Ascending aorta (tissue), 2 donors: ENCODE measurements around the gene FAM186B. TPM values are rescaled to one million over a fixed set of nuclear protein-coding genes. Genes with fewer than 3 reads are reported as not detected.

ENCODE experiments used
- DNase-seq, 2 donors: peaks; one replicate each; pipeline ENCODE4 v3.0.0-alpha.2; 2019; ENCODE audit warnings: low spot score in 2 of 2
- H3K27ac ChIP-seq, 2 donors: fragments of 200-600 bp; sonication (generic); one replicate each; pipeline ENCODE4 v1.5.1; 2016 to 2017; ENCODE audit warnings: mild to moderate bottlenecking in 1 of 2
- H3K27me3 ChIP-seq: fragments of 200-600 bp; sonication (generic); one replicate; pipeline ENCODE4 v1.5.1; 2017
- H3K36me3 ChIP-seq, 2 donors: fragments of 200-600 bp; sonication (generic); one replicate each; pipeline ENCODE4 v1.5.1; 2016
- H3K4me1 ChIP-seq, 2 donors: fragments of 200-600 bp; sonication (generic); one replicate each; pipeline ENCODE4 v1.5.1; 2016 to 2017; ENCODE audit warnings: mild to moderate bottlenecking in 1 of 2
- H3K4me3 ChIP-seq, 2 donors: fragments of 200-600 bp; sonication (generic); one replicate each; pipeline ENCODE4 v1.5.1; 2016 to 2017; ENCODE audit warnings: mild to moderate bottlenecking in 1 of 2
- H3K9me3 ChIP-seq, 2 donors: fragments of 200-600 bp; sonication (generic); one replicate each; pipeline ENCODE4 v1.5.1; 2016
- intact Hi-C: fragments of 100-400 bp; cut with DNase I; formaldehyde crosslinking; loops from one replicate; pipeline ENCODE4 v1.15.1; 2023
- total RNA-seq: library from RNA; depleted of rRNA; stranded (reverse); fragments of >200 nt; gene quantifications from one replicate; pipeline ENCODE4 v1.1.0, GENCODE V29; 2016
- TF ChIP-seq, protein P1 (sequence below), 3 experiments: fragments of 200-600 bp in 2 of 3; fragments of 450-650 bp in 1 of 3; sonication (generic) in 2 of 3; IDR thresholded peaks; one replicate each; pipeline ENCODE4 v1.5.1; 2016 to 2019; ENCODE audit warnings: antibody characterized with exemption in 3 of 3, mild to moderate bottlenecking in 1 of 3, moderate library complexity in 1 of 3

FAM186B gene
- total RNA-seq, 1 donor from 2014 or later, result not detected

DNA sequence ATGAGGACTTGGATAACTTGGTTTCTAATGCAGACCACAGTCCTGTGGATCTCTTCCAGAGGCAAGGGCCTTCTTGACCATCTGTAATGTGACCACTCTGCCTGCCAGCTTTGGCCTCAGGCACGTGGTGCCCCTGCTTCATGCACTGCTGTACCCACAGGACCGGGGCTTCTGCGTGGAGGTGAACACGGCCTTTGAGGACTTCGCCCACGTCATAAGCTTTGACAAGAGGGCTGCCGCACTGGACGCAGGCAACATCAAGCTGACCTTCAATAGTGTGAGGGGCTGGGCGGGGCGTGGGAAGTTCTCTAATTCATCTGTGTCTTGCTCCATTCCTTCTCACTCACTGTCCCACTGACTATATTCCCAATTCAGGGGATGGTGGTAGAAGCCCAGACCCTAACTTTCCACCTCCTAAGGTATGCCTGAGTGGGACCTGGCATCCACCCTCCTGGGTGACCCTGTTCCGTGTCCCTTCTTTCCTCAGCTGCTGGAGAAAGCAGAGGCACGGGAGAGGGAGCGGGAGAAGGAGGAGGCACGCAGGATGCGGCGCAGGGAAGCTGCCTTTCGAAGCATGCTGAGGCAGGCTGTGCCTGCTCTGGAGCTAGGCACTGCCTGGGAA, 36.4 kb upstream of the FAM186B start:
- H3K9me3 ChIP-seq, result no peaks in the 10 kb centered on the region
- no peak overlapping the region for H3K4me3 ChIP-seq
- H3K4me1 ChIP-seq, result peaks cover 0 to under 1% of the 10 kb centered on the region in 2 donors
- TF ChIP-seq, protein P1, sequence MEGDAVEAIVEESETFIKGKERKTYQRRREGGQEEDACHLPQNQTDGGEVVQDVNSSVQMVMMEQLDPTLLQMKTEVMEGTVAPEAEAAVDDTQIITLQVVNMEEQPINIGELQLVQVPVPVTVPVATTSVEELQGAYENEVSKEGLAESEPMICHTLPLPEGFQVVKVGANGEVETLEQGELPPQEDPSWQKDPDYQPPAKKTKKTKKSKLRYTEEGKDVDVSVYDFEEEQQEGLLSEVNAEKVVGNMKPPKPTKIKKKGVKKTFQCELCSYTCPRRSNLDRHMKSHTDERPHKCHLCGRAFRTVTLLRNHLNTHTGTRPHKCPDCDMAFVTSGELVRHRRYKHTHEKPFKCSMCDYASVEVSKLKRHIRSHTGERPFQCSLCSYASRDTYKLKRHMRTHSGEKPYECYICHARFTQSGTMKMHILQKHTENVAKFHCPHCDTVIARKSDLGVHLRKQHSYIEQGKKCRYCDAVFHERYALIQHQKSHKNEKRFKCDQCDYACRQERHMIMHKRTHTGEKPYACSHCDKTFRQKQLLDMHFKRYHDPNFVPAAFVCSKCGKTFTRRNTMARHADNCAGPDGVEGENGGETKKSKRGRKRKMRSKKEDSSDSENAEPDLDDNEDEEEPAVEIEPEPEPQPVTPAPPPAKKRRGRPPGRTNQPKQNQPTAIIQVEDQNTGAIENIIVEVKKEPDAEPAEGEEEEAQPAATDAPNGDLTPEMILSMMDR (IDR thresholded peaks at IDR 0.05), result no peak
- H3K27me3 ChIP-seq, result no peaks in the 10 kb centered on the region
- DNase-seq, result no peak
- H3K36me3 ChIP-seq, result peaks cover 37 to 81% of the 10 kb centered on the region in 2 donors
- intact Hi-C loops, result loop anchor here (10.0 kb wide), 1 partner anchor 203 kb away; the partner anchor contains the start of gene BCDIN3D
- no peak overlapping the region for H3K27ac ChIP-seq

- no peaks in the 10 kb centered on the region for H3K9me3 ChIP-seq
Observed at GRCh38 chr12:49636979-49637755, 31.7 kb upstream of the FAM186B start.

DNA sequence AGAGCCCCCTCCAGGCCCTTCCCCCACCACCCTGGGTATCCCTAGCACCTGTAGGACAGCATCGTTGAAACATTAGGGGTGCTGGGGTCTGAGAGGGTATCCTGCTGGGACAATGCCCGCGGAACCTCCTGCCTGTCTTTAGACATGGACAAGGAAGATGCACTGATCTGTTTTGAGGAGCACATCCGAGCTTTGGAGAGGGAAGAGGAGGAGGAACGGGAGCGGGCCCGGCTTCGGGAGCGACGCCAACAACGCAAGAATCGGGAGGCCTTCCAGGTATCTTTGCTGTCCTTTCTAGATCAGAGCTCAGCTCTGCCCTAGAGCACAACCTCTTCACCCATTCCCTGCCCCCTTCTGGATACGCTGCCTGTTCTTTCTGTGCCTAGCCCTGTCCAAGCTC, 31.1 kb upstream of the FAM186B start:
- Histone ChIP-seq H3K27me3 (no peaks in the 10 kb centered on the region), H3K9me3 (no peaks in the 10 kb centered on the region), H3K4me3 (no peak overlapping the region), H3K27ac (no peak overlapping the region), H3K4me1 (no peaks in the 10 kb centered on the region), H3K36me3 (peaks cover 23 to 70% of the 10 kb centered on the region in 2 donors)
- TF ChIP-seq, protein P1 (IDR thresholded peaks at IDR 0.05), result no peak
- intact Hi-C loops, result no loop called here
- DNase-seq, result no peak

More at GRCh38 chr12:49636979-49637755, 31.7 kb upstream of the FAM186B start:
- intact Hi-C loops, result no loop called here
- DNase-seq, result peak in 1 of 2 donors; percentile 75
- no peaks in the 10 kb centered on the region for H3K27me3 ChIP-seq
- H3K4me3 ChIP-seq, result no peak overlapping the region
- peaks cover 23 to 70% of the 10 kb centered on the region in 2 donors for H3K36me3 ChIP-seq
- TF ChIP-seq, protein P1 (IDR thresholded peaks at IDR 0.05), result peak; percentile 50 to 65 (median 63)
- no peaks in the 10 kb centered on the region for H3K4me1 ChIP-seq
- no peak overlapping the region for H3K27ac ChIP-seq

DNA sequence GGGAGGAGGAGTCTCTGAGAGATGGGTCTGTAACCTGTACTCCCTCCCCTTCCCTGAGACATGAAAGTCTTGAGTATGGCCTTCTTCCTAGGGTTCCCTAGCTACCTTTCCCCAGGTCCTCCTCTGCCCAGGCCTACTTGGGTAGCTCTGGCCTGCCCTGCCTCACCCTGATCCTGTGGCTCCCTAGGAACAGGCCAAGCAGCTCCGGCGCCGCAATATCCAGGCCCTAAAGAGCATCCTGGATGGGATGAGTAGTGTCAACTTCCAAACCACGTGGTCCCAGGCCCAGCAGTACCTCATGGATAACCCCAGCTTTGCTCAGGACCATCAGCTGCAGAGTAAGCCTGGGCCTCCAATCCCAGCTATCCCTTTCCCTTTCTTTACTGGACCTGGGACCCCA, 30.2 kb upstream of the FAM186B start:
- TF ChIP-seq, protein P1 (IDR thresholded peaks at IDR 0.05), result no peak
- Histone ChIP-seq H3K36me3 (peaks cover 22 to 69% of the 10 kb centered on the region in 2 donors), H3K9me3 (no peaks in the 10 kb centered on the region), H3K27me3 (no peaks in the 10 kb centered on the region), H3K27ac (no peak overlapping the region), H3K4me1 (no peaks in the 10 kb centered on the region), H3K4me3 (no peak overlapping the region)
- no peak for DNase-seq
- intact Hi-C loops, result no loop called here

GRCh38 chr12:49635036-49635435, 29.6 kb upstream of the FAM186B start:
- intact Hi-C loops, result no loop called here
- TF ChIP-seq, protein P1 (IDR thresholded peaks at IDR 0.05), result no peak
- Histone ChIP-seq H3K9me3 (no peaks in the 10 kb centered on the region), H3K4me1 (no peaks in the 10 kb centered on the region), H3K4me3 (no peak overlapping the region), H3K27ac (no peak overlapping the region), H3K36me3 (peaks cover 18 to 63% of the 10 kb centered on the region in 2 donors), H3K27me3 (no peaks in the 10 kb centered on the region)
- DNase-seq, result no peak
